Muscle layer of colon (tissue), 2 donors: ENCODE measurements around the gene RPTOR.
A peak's percentile ranks its signal among the peaks of the same experiment; 100 is the strongest.

Experiments
- H3K27ac ChIP-seq: one replicate; pipeline ENCODE4 v1.7.0; 2013; ENCODE audit warnings: low read depth, mild to moderate bottlenecking, low read length, moderate library complexity
- H3K27me3 ChIP-seq, 2 donors: one replicate each; pipeline ENCODE4 v1.7.0; 2013; ENCODE audit warnings: low read length in 2 of 2, mild to moderate bottlenecking in 2 of 2; ENCODE audit not compliant: insufficient read depth in 2 of 2, control insufficient read depth in 1 of 2
- H3K36me3 ChIP-seq: one replicate; pipeline ENCODE4 v1.7.0; 2013; ENCODE audit warnings: mild to moderate bottlenecking, low read length; ENCODE audit not compliant: insufficient read depth
- H3K4me1 ChIP-seq: one replicate; pipeline ENCODE4 v1.7.0; 2013; ENCODE audit warnings: mild to moderate bottlenecking, low read length; ENCODE audit not compliant: insufficient read depth
- H3K4me3 ChIP-seq, 2 donors: one replicate each; pipeline ENCODE4 v1.7.0; 2013; ENCODE audit warnings: low read length in 2 of 2, low read depth in 1 of 2, mild to moderate bottlenecking in 1 of 2, moderate library complexity in 1 of 2
- H3K9ac ChIP-seq: one replicate; pipeline ENCODE4 v1.7.0; 2013; ENCODE audit warnings: low read length
- H3K9me3 ChIP-seq: one replicate; pipeline ENCODE4 v1.7.0; 2013; ENCODE audit warnings: mild to moderate bottlenecking, low read length
- donor health status: abdominal sarcoma.
- donor health status: Adenocarcinoma of cecum.

The RPTOR gene

GRCh38 chr17:80855948-80856862, 311.6 kb downstream of the RPTOR start:
- Histone ChIP-seq H3K27ac (no peak overlapping the region), H3K36me3 (no peaks in the 10 kb centered on the region), H3K4me3 (no peak overlapping the region), H3K9ac (no peak overlapping the region), H3K27me3 (no peaks in the 10 kb centered on the region), H3K4me1 (peaks cover 27% of the 10 kb centered on the region), H3K9me3 (no peaks in the 10 kb centered on the region)

DNA sequence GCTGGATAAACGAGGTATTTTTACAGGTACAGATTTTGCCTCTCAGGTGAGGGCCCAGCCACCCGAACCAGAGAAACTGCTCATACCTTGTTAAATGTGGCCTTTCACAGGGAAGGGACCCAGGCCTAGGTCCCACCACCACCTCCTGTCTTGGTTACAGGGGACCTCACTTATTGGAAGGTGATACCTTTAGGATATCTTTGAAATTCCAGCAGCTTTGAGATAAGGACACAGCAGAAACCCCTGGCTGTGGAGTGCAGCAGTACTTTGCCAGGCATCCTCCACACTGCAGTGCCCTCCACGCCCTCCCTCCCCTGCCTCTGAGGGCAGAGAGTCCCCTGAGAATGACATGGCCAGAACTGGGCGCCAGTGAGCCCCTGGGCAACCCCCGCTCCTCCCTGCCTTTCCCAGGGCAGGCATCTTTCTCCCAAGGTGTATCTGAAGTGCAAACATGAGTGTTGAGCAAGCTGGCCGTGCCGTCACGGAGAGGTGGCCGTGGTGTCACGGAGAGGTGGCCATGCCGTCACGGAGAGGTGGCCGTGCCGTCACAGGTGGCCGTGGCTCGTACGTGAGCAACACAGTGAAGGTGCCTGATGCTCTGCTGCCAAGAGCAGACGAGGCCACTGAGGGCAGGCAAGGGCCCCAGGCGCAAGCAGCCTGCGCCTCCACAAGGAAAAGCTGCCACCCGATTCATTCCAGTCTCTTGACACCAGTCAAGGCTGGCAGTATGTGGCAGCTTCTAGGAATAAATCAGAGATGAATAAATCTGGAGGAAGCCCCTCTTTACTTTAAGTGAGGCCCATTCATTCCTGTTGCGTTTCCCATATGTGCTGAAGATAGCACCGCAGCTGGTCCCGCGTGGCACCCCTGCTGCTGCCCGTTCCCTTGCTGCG, 312.5 kb downstream of the RPTOR start:
- Histone ChIP-seq H3K27me3 (no peaks in the 10 kb centered on the region), H3K4me3 (no peak overlapping the region), H3K9ac (no peak overlapping the region), H3K9me3 (no peaks in the 10 kb centered on the region), H3K36me3 (no peaks in the 10 kb centered on the region), H3K27ac (no peak overlapping the region), H3K4me1 (peaks cover 32% of the 10 kb centered on the region)

GRCh38 chr17:80857756-80858171, 313.1 kb downstream of the RPTOR start:
- H3K4me3 ChIP-seq = no peak overlapping the region
- H3K4me1 ChIP-seq = peaks cover 32% of the 10 kb centered on the region
- H3K9ac ChIP-seq = no peak overlapping the region
- H3K9me3 ChIP-seq = no peaks in the 10 kb centered on the region
- H3K27me3 ChIP-seq = no peaks in the 10 kb centered on the region
- no peaks in the 10 kb centered on the region for H3K36me3 ChIP-seq
- no peak overlapping the region for H3K27ac ChIP-seq

- Histone ChIP-seq H3K4me1 (peaks cover 32% of the 10 kb centered on the region), H3K9ac (no peak overlapping the region), H3K9me3 (no peaks in the 10 kb centered on the region), H3K27me3 (no peaks in the 10 kb centered on the region), H3K4me3 (no peak overlapping the region), H3K27ac (peak overlapping the region; percentile 56), H3K36me3 (no peaks in the 10 kb centered on the region)
These were observed 313.8 kb downstream of the RPTOR start for GRCh38 chr17:80858301-80859001.

DNA sequence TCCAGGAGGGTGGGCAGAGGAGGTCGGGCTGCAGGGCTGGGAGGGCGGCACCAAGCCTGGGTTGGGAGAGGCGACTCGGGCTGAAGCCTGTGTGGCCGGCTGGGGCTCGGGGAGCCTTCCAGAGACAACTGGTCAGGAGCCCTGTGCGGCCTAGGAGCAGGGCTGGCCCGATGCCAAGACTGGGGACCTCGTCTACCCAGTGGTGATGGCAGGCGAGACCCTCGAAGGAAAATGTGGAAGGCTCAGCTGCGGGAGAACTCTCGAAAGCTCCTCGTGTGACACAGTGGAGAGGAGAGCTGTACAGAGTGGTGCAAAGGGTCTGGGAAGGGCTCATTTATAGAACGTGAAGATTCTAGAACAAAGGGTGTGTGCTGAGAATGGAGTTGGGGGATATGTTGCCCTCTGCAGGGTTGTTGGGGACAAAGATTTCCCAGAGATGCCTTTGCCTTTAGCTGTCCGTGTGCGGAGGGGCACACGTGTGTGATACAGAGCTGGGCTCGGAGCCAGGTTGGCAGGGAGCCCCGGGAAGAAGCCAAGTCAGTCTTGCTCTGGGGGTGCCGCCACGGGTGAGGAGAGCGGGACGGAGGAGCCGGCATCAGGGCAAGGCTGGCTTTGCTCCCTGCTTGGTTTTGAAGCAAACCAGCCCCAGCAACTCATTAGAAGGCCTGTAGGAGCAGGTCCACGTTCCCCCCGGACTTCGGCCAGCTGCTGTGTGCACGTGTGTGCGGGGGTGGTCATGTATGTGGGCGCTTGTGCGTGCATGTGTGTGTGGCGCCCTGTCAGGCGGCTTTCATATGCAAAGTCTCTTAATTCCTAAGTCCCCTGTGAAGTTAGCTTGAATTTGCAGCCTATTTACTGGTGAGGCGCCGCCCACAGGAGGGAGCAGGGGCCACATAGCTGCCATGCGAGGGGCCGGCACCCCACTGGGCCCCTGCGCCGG, 314.6 kb downstream of the RPTOR start:
- Histone ChIP-seq H3K9me3 (no peaks in the 10 kb centered on the region), H3K4me3 (peak overlapping the region in 1 of 2 donors; percentile 10), H3K27me3 (no peaks in the 10 kb centered on the region), H3K9ac (no peak overlapping the region), H3K27ac (peak overlapping the region; percentile 56), H3K4me1 (peaks cover 32% of the 10 kb centered on the region), H3K36me3 (no peaks in the 10 kb centered on the region)

- Histone ChIP-seq H3K9me3 (no peaks in the 10 kb centered on the region), H3K27me3 (no peaks in the 10 kb centered on the region), H3K4me1 (peaks cover 32% of the 10 kb centered on the region), H3K27ac (peak overlapping the region; percentile 56), H3K9ac (no peak overlapping the region), H3K4me3 (no peak overlapping the region), H3K36me3 (no peaks in the 10 kb centered on the region)
These were observed 315.5 kb downstream of the RPTOR start for GRCh38 chr17:80860101-80860671.

GRCh38 chr17:80860703-80861417, 316.2 kb downstream of the RPTOR start:
- Histone ChIP-seq H3K9me3 (no peaks in the 10 kb centered on the region), H3K27me3 (no peaks in the 10 kb centered on the region), H3K4me1 (peaks cover 32% of the 10 kb centered on the region), H3K27ac (no peak overlapping the region), H3K4me3 (no peak overlapping the region), H3K36me3 (no peaks in the 10 kb centered on the region), H3K9ac (no peak overlapping the region)

GRCh38 chr17:80861418-80861815, 316.8 kb downstream of the RPTOR start:
- no peaks in the 10 kb centered on the region for H3K9me3 ChIP-seq
- H3K9ac ChIP-seq = no peak overlapping the region
- H3K4me1 ChIP-seq = peaks cover 32% of the 10 kb centered on the region
- no peak overlapping the region for H3K4me3 ChIP-seq
- H3K27me3 ChIP-seq = no peaks in the 10 kb centered on the region
- H3K27ac ChIP-seq = no peak overlapping the region
- H3K36me3 ChIP-seq = no peaks in the 10 kb centered on the region

- no peaks in the 10 kb centered on the region for H3K9me3 ChIP-seq
- no peaks in the 10 kb centered on the region for H3K36me3 ChIP-seq
- no peak overlapping the region for H3K27ac ChIP-seq
- H3K9ac ChIP-seq = no peak overlapping the region
- H3K27me3 ChIP-seq = no peaks in the 10 kb centered on the region
- H3K4me1 ChIP-seq = peaks cover 32% of the 10 kb centered on the region
- no peak overlapping the region for H3K4me3 ChIP-seq
These were observed 317.3 kb downstream of the RPTOR start for GRCh38 chr17:80861892-80862291.

GRCh38 chr17:80862481-80862961, 317.9 kb downstream of the RPTOR start:
- no peak overlapping the region for H3K27ac ChIP-seq
- no peaks in the 10 kb centered on the region for H3K36me3 ChIP-seq
- H3K27me3 ChIP-seq = no peaks in the 10 kb centered on the region
- H3K9ac ChIP-seq = no peak overlapping the region
- peaks cover 32% of the 10 kb centered on the region for H3K4me1 ChIP-seq
- H3K9me3 ChIP-seq = no peaks in the 10 kb centered on the region
- H3K4me3 ChIP-seq = no peak overlapping the region
